GM18951 (cell line): ENCODE measurements around the gene ABHD14A.
A peak's percentile ranks its signal among the peaks of the same experiment; 100 is the strongest.
"Not testable (repeated sequence)": the region's sequence is repeated elsewhere in the genome, so short reads cannot be mapped to it uniquely, and the experiment has no call there.

ENCODE experiments used
- POLR2A ChIP-seq: IDR thresholded peaks from 4 replicates; pipeline ENCODE4 v1.6.1; 2011; ENCODE audit warnings: mild to moderate bottlenecking; ENCODE audit not compliant: insufficient read length, insufficient read depth; ENCODE audit errors: extremely low read depth
- in situ Hi-C: fragments of 300-500 bp; cut with MboI; formaldehyde crosslinking; loops from one replicate; pipeline ENCODE4 v1.12.0; 2022; ENCODE audit warnings: low sequenced_read_pairs, mixed read lengths, inconsistent platforms; ENCODE audit not compliant: unreplicated experiment

The ABHD14A gene

GRCh38 chr3:51977446-51978142 lies 2.7 kb downstream of the ABHD14A start:
- TF ChIP-seq POLR2A = no peak
- in situ Hi-C loops = no loop called here

DNA sequence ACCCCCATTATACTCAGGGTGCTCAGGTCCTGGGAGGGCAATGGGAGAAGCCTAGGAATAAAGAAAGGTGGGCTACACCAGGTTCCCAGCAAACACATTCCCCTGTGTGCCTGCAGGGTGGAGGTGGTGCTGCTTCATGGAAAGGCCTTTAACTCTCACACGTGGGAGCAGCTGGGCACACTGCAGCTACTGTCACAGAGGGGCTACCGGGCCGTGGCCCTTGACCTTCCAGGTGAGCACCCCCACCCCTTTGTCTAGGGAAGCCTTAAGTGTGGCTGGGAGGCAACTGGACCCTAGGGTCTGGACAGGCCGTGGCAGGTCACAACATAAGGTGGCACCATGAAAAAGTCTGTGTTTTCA lies 3.3 kb downstream of the ABHD14A start:
- in situ Hi-C loops = no loop called here
- TF ChIP-seq POLR2A = no peak

- no peak for TF ChIP-seq POLR2A
- in situ Hi-C loops = no loop called here
Observed at GRCh38 chr3:51980253-51980652, 5.4 kb downstream of the ABHD14A start.

GRCh38 chr3:51982352-51982837 lies 7.5 kb downstream of the ABHD14A start:
- TF ChIP-seq POLR2A = no peak
- in situ Hi-C loops = no loop called here

DNA sequence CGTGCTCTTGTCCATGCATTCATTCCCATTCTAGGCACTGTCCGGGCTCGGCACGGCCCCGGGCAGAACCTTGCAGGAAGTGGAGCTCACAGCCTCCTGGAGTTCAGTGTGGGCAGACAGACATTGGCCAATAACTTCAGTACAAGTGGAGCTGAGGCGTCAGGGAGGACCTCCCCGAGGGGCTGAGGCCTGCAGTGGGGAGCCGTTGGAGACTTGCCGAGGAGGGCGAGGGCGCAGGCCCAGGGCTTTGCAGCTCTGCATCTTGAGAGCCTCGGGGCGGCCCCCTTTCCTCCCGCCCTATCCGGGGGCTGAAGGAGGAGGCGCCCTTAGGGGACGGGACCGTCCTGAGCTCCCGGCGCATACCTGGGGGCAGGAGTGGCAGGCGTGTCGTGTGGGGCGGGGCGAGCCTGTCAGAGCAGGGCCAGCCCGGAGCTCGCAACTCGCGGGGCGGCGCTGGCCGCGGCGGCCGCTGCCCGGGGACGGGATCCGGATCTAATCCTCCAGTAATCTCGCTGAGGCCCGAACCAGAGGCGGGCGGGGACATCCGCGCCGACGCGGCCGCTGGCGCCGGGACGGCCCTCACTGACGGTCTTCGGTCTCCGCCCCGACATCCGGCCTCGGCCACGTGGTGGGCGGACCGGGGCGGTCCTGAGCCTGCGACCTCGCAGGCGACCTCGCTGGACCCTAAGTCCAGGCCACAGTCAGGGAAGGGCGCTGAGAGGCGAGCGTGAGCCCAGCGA lies 8.1 kb downstream of the ABHD14A start, which contains the start of gene ACY1:
ACY1 (plus strand) TSS at position 698 of the 740 bp plus-strand sequence. CDS start 530 bp downstream, outside the sequence.
- in situ Hi-C loops = no loop called here
- TF ChIP-seq POLR2A = peak; percentile 81

- in situ Hi-C loops = no loop called here
- TF ChIP-seq POLR2A = no peak
Observed at GRCh38 chr3:51983578-51984268, 8.9 kb downstream of the ABHD14A start.

GRCh38 chr3:51984269-51984647 lies 9.4 kb downstream of the ABHD14A start:
- TF ChIP-seq POLR2A = no peak
- in situ Hi-C loops = no loop called here

DNA sequence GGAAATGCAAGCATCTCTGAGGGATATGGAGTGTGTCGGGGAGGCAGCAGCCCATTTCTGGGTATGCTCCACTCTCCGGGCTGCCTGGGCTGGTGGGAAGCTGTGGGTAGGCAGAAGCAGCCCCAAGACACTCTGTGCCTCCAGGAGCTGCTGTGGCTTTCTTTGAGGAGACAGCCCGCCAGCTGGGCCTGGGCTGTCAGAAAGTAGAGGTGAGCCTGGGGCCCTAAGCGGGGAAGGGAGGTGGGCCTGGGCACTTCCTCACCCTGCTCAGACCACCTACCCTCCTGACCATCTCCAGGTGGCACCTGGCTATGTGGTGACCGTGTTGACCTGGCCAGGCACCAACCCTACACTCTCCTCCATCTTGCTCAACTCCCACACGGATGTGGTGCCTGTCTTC lies 10.2 kb downstream of the ABHD14A start:
- in situ Hi-C loops = no loop called here
- TF ChIP-seq POLR2A = no peak

- in situ Hi-C loops = no loop called here
- TF ChIP-seq POLR2A = no peak
Observed at GRCh38 chr3:51986010-51986947, 11.4 kb downstream of the ABHD14A start.

GRCh38 chr3:51987568-51987967 lies 12.7 kb downstream of the ABHD14A start:
- TF ChIP-seq POLR2A = no peak

DNA sequence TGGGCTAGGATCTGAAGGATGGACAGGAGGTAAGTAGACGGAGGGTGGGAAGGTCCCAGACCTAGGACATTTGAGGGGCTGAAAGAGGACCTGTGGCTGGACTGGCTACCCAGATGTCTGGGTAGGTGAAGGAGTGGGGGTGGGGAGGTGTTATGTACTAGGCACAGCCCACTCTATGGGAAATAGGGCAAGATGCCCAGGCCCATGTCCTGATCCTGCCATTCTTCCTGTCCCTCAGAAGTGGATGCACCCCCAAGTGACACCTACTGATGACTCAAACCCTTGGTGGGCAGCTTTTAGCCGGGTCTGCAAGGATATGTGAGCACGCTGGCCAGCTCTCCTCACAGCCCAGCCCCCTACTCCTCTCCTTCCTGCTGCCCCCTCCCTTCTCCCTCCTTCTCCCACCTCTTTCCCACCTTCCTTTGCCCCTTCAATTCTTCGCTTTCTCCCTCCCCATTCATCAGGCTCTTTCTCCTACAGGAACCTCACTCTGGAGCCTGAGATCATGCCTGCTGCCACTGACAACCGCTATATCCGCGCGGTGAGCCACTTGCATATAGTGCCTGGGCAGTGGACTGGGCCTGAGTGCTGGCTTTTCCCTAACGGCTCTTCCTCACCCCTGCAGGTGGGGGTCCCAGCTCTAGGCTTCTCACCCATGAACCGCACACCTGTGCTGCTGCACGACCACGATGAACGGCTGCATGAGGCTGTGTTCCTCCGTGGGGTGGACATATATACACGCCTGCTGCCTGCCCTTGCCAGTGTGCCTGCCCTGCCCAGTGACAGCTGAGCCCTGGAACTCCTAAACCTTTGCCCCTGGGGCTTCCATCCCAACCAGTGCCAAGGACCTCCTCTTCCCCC lies 13.7 kb downstream of the ABHD14A start:
- peak; percentile 31 for TF ChIP-seq POLR2A
- in situ Hi-C loops = no loop called here

More at GRCh38 chr3:51987568-51987967, 12.7 kb downstream of the ABHD14A start:
- in situ Hi-C loops = no loop called here

DNA sequence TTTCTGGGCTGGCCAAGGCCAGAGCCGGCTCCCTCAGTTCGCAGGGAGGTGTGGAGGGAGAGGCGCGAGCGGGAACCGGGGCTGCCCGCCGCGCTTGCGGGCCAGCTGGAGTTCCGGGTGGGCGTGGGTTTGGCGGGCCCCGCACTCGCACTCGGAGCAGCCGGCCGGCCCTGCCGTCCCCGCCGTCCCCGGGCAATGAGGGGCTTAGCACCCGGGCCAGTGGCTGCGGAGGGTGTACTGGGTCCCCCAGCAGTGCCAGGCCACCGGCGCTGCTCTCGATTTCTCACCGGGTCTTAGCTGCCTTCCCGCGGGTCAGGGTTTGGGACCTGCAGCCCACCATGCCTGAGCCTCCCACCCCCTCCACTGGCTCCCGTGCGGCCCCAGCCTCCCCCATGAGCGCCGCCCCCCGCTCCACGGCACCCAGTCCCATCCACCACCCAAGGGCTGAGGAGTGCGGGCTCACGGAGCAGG lies 15.7 kb downstream of the ABHD14A start:
- in situ Hi-C loops = not testable (repeated sequence)
